ENCODE data around the gene GBX2.

- no peak for TF ChIP-seq POLR2AphosphoS5 (IDR thresholded peaks at IDR 0.05; ENCODE audit: low read depth, low read length)
- no peak for TF ChIP-seq TAF1 (IDR thresholded peaks at IDR 0.05; ENCODE audit: borderline replicate concordance, low read depth, low read length)
- TF ChIP-seq POLR2A (IDR thresholded peaks at IDR 0.05; ENCODE audit: low read depth, low read length): no peak
These were observed 46.0 kb downstream of the GBX2 start for GRCh38 chr2:236122236-236122635.

Measured in GM12892 (cell line).